Measurements from ENCODE around the gene GSTT2.

GSTT2 gene

GRCh38 chr22:24016156-24016555, 36.2 kb downstream of the GSTT2 start:
- TF ChIP-seq CTCF (IDR thresholded peaks at IDR 0.05; ENCODE audit: low read depth, low read length, missing control alignments), result no peak
- no peak overlapping the region for H3K4me3 ChIP-seq (ENCODE audit: low read depth, low read length)
- in situ Hi-C loops (cut with HindIII; ENCODE audit: low sequenced_read_pairs), result no loop called here

GRCh38 chr22:24021304-24021703, 41.4 kb downstream of the GSTT2 start:
- no peak for DNase-seq (ENCODE audit: low read depth)
- in situ Hi-C loops (cut with HindIII; ENCODE audit: low sequenced_read_pairs), result no loop called here
- no peak for TF ChIP-seq CTCF (IDR thresholded peaks at IDR 0.05; ENCODE audit: low read depth, low read length, missing control alignments)
- no peak overlapping the region for H3K4me3 ChIP-seq (ENCODE audit: low read depth, low read length)

More at GRCh38 chr22:24016156-24016555, 36.2 kb downstream of the GSTT2 start:
- DNase-seq (ENCODE audit: low read depth), result no peak

GRCh38 chr22:24023204-24023789, 43.4 kb downstream of the GSTT2 start:
- in situ Hi-C loops (cut with HindIII; ENCODE audit: low sequenced_read_pairs), result no loop called here
- no peak for DNase-seq (ENCODE audit: low read depth)
- no peak for TF ChIP-seq CTCF (IDR thresholded peaks at IDR 0.05; ENCODE audit: low read depth, low read length, missing control alignments)
- H3K4me3 ChIP-seq (ENCODE audit: low read depth, low read length), result no peak overlapping the region

- no peak for DNase-seq (ENCODE audit: low read depth)
- no peak for TF ChIP-seq CTCF (IDR thresholded peaks at IDR 0.05; ENCODE audit: low read depth, low read length, missing control alignments)
- no peak overlapping the region for H3K4me3 ChIP-seq (ENCODE audit: low read depth, low read length)
- in situ Hi-C loops (cut with HindIII; ENCODE audit: low sequenced_read_pairs), result no loop called here
Measured at GRCh38 chr22:24024354-24024753, 44.4 kb downstream of the GSTT2 start.

GRCh38 chr22:24025475-24025874, 45.5 kb downstream of the GSTT2 start:
- in situ Hi-C loops (cut with HindIII; ENCODE audit: low sequenced_read_pairs), result no loop called here
- no peak for DNase-seq (ENCODE audit: low read depth)
- no peak overlapping the region for H3K4me3 ChIP-seq (ENCODE audit: low read depth, low read length)
- TF ChIP-seq CTCF (IDR thresholded peaks at IDR 0.05; ENCODE audit: low read depth, low read length, missing control alignments), result no peak

- H3K4me3 ChIP-seq (ENCODE audit: low read depth, low read length), result no peak overlapping the region
- no peak for DNase-seq (ENCODE audit: low read depth)
- in situ Hi-C loops (cut with HindIII; ENCODE audit: low sequenced_read_pairs), result no loop called here
- no peak for TF ChIP-seq CTCF (IDR thresholded peaks at IDR 0.05; ENCODE audit: low read depth, low read length, missing control alignments)
Measured at GRCh38 chr22:24026056-24026455, 46.1 kb downstream of the GSTT2 start.

All from astrocyte of the cerebellum (primary cell).